ENCODE data around the gene ATP8B4. TPM values are rescaled to one million over a fixed set of nuclear protein-coding genes. Genes with fewer than 3 reads are reported as not detected.
"Not testable (repeated sequence)": the region's sequence is repeated elsewhere in the genome, so short reads cannot be mapped to it uniquely, and the experiment has no call there.

ATP8B4 gene, protein sequence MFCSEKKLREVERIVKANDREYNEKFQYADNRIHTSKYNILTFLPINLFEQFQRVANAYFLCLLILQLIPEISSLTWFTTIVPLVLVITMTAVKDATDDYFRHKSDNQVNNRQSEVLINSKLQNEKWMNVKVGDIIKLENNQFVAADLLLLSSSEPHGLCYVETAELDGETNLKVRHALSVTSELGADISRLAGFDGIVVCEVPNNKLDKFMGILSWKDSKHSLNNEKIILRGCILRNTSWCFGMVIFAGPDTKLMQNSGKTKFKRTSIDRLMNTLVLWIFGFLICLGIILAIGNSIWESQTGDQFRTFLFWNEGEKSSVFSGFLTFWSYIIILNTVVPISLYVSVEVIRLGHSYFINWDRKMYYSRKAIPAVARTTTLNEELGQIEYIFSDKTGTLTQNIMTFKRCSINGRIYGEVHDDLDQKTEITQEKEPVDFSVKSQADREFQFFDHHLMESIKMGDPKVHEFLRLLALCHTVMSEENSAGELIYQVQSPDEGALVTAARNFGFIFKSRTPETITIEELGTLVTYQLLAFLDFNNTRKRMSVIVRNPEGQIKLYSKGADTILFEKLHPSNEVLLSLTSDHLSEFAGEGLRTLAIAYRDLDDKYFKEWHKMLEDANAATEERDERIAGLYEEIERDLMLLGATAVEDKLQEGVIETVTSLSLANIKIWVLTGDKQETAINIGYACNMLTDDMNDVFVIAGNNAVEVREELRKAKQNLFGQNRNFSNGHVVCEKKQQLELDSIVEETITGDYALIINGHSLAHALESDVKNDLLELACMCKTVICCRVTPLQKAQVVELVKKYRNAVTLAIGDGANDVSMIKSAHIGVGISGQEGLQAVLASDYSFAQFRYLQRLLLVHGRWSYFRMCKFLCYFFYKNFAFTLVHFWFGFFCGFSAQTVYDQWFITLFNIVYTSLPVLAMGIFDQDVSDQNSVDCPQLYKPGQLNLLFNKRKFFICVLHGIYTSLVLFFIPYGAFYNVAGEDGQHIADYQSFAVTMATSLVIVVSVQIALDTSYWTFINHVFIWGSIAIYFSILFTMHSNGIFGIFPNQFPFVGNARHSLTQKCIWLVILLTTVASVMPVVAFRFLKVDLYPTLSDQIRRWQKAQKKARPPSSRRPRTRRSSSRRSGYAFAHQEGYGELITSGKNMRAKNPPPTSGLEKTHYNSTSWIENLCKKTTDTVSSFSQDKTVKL
- total RNA-seq (2014; rRNA removed; shearing (Covaris generic)), result 0.29 and 0.36 TPM in 2 replicates

DNA sequence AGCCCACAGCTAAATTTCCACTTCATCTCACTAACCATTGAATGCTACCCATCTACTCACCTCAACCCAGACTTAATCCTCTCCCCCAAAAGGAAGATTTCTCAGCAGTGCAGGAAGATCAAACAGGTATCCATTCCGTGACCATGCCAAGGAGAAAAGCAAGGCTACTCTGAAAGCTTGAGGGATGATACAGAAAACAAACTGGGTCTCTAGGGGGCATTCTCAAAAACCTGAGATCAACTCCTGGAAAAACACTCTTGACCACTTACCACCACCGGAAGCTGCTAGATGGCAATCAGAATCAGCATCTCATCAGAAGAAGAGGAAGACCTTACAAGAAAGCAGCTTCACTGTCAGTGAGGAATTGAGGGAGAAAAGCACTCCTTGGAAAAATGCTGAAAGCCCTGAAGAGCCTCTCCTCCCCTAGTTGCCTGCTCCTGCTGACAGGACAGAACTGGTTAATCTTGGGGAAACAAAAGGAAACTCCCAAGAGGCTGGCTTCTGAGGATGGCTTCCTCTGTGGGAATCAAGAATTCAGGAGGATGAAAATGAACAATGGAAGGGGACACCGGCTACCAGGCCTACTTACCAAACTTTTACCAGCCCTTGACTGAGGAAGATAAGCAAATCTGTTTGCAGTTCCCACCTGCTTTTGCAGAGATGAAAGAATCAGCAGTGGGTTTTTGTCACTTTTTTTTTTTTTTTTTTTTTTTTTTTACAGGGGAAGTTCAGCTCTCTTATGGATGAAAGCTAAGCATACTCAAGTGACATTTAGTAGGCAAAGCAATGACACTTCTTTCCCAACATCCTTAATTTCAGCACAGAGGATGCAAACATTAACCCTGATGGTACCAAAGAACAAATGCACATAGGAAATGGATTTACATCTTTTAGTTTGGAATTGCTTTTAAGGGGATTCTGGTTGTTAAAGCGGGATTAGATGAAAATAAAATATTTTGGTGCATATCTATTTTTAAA is at the start of gene ATP8B4:
TSS of gene ATP8B4 (minus strand) at position 171 of the 978 bp plus-strand sequence. CDS start 12,267 bp downstream, outside the sequence.
- DNase-seq (ENCODE audit: low read depth), result no peak

GRCh38 chr15:50168379-50168778 is 49.3 kb upstream of the ATP8B4 start:
- no peak for DNase-seq (ENCODE audit: low read depth)

GRCh38 chr15:50167110-50167509 is 48.1 kb upstream of the ATP8B4 start:
- no peak for DNase-seq (ENCODE audit: low read depth)

DNA sequence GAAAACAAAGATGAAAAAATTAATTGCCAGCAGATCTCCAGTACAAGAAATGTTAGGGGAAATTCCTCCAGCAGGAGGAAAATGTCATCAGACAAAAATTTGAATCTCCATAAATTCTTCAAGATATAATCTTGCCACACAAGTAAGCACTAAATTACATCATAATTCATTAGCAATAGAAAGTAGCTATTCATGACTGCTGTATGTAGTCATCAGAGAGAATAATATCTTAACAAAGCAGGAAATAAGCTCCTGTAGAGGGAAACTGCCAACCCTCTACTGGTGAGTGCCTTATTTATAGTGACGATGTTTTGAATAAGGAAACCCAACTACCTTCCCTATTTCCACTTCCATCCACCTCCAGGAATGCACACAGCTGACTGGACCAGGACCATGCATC is 47.2 kb upstream of the ATP8B4 start:
- peak; percentile 46 for DNase-seq (ENCODE audit: low read depth)

DNA sequence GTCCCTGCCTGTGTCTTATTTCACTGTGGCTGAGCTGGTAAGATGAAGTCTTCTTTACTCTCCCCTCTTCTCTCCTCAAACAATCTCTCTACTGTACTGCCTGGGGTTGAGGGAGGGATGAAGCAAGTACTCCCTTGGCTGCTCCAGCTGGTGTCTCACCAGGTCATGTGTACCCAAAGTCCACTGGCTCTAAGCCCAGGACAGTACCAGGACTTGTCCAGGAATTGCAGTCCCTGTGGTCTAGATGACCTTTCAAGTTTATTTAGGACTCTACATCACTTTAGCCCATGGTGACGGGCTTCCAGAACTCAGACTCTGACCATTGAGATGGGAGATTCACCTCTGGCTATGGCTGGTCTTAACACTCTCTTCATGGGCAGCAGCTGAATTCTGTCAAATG is 45.4 kb upstream of the ATP8B4 start:
- DNase-seq (ENCODE audit: low read depth), result peak; percentile 68

DNA sequence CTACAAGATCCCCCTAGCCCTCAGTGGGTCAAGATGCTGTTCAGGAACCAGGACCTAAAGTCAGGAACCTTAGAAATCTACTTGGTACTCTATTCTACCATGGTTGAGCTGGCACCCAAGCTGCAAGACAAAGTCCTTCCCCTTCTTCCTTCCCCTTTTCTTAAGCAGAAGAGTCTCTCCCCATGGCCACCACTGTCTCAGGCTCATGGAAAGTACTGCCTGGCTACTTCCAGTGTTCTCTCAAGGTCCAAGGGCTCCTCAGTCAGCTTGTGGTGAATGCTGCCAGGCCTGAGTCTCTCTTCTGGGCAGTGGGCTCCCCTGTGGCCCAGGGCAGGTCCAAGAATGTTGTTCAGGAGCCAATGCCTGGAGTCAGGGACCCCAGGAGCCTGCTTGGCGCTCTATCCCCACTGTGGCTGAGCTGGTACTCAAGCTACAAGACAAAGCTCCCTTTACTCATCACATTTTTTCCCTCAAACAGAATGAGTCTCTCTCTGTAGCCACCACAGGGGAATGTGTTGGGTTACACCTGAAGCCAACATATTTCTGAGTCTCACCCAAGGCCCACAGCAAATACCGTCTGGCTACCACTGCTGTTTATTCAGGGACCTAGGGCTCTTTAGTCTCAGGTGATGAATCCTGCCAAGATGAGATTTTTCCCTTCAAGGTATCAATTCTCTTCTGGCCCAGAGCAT is 44.8 kb upstream of the ATP8B4 start:
- no peak for DNase-seq (ENCODE audit: low read depth)

DNA sequence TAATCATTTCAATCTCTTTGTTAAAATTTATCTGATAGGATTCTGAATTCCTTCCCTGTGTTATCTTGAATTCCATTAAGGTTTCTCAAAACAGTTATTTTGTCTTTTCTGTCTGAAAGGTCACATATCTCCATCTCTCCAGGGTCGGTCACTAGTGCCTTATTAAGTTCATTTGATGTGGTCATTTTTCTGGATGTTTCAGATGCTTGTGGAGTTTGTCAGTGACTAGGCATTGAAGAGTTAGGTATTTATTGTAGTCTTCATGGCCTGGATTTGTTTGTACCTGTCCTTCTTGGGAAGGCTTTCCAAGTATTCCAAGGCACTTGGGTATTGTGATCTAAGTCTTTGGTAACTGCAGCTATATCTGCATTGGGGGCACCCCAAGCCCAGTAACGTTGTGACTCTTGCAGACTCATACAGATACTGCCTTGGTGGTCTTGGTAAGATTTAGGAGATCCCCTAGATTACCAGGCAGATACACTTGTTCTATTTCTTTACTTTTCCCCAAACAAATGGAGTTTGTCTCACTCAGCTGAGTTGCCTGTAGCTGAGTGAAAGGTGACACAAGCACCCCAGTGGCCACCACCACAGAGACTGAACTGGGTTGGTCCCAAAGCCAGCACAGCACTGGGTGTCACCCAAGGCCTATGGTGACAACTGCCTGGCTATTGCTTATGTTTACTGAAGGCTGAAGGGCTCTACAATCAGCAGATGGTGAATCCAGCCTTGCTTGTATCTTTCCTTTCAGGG is 44.1 kb upstream of the ATP8B4 start:
- peak; percentile 79 for DNase-seq (ENCODE audit: low read depth)

- DNase-seq (ENCODE audit: low read depth), result not testable (repeated sequence)
These were observed 39.2 kb upstream of the ATP8B4 start for GRCh38 chr15:50158236-50158635.

- DNase-seq (ENCODE audit: low read depth), result no peak
These were observed 32.4 kb upstream of the ATP8B4 start for GRCh38 chr15:50151476-50151875.

DNA sequence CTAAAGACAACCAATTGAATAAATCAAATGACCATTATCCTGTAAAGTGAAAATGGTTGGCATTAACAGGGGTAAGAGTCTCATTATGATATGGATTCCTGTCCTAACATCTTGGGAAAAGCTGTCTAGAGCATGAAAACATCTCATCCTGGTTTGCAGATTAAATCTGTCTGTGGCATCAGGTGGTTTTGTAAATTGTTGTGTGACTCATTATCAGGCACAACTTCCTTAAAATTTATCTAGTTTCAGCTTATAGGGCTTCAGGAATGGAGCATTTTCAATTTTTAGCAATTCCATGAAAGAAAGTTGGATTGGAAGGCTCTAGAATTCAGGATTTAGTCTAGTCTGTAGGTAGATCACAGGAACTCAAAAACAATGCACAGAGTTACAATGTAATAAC is 31.8 kb upstream of the ATP8B4 start:
- DNase-seq (ENCODE audit: low read depth), result no peak

- no peak for DNase-seq (ENCODE audit: low read depth)
These were observed 31.3 kb upstream of the ATP8B4 start for GRCh38 chr15:50150349-50150748.

- no peak for DNase-seq (ENCODE audit: low read depth)
These were observed 30.1 kb upstream of the ATP8B4 start for GRCh38 chr15:50149090-50149489.

DNA sequence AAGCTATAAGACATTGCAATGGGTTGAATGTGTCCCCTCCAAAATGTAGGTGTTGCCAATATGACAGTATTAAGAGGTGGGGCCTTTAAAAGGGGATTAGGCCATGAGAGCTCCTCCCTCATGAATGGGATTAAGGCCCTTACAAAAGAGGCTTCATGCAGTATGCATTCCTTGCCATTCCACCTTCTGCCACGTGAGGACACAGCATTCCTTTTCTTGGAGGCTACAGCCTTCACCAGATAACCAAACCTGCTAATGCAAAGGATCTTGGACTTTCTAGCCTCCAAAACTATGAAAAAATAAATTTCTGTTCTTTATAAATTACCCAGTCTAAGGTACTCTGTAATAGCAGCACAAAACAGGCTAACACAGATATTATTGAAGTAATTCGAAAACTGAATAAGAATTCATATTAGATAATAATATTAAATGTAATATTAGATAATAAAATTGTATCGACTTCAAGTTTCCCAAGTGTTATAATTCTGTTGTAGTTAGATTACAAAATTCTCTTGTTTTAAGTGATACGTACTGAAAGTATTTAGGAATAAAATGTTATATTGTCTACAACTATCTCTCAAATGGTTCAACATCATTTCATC is 29.4 kb upstream of the ATP8B4 start:
- peak; percentile 76 for DNase-seq (ENCODE audit: low read depth)

DNA sequence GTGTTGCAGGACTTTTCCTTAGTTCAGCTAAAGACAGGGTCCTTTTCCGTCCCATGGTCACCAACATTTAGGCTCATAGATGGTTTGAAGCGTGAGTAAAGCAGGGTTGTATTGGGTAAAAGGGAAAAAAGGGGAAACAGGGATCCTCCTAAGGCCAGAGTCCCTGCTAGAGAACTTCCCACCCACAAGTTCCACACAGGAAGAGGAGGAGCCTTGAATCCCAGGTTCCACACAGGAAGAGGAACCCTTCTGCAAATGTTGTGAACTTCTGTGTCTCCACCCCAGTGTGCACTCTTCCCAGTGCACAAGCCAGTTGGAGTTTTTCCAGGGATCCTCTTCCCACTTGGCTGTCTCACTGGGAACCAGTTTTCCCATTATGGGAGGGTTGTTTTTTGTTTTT is 27.6 kb upstream of the ATP8B4 start:
- DNase-seq (ENCODE audit: low read depth), result no peak

GRCh38 chr15:50145451-50145872 is 26.4 kb upstream of the ATP8B4 start:
- peak; percentile 82 for DNase-seq (ENCODE audit: low read depth)

DNA sequence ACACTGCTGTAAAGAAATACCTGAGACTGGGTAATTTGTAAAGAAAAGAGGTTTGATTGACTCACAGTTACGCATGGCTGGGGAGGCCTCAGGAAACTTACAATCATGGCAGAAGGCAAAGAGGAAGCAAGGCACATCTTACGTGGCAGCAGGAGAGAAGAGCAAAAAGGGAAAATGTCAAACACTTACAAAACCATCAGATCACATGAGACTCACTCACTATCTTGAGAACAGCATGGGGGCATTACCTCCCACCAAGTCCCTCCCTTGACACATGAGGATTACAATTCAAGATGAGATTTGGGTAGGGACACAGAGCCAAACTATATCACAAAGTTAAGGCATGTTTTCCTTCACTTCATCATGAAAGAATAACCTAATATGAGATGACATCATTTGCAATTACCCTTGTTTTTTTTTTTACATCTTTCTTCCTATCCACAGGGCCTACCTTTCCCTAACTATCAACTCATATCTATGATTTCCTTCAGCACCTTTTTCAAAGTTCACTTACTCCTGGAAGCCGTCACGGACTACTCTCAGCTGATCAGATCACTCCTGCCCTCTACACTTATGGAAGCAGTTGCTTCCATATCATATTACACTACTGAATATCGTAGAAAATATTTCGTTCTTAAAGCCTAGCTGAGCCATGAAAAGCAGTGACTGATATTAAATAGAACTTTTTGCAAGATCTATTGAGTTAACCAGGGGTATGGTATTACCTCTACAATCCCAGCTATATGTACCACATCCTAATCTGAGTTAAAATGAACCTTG is 25.5 kb upstream of the ATP8B4 start:
- DNase-seq (ENCODE audit: low read depth), result no peak

DNA sequence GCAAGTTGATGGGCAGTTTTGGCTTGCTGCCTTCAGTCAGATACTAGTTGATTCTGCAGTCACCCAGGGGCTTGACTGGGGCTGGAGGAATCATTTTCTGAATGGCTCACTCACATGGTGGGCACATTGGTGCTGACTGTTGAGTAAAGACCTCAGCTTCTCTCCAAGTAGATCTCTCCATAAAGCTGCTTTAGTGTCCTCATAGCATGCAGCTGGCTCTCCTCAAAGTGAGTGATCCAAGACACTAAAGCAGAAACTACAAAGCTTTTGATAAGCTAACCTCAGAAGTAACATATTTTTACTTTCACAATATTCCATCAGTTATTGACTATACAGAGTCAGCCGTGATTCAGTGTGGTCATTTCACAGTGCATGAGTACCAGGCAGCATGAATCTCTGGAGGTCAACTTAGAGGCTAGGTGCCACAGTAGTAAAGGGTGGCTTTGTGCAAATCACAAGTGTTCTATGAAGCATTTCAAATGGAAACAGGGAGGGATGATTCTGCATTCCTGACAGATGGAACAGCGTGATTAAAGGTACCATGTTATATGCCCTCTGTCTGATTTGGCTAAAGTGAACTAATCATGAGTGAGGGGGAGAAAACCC is 24.3 kb upstream of the ATP8B4 start:
- DNase-seq (ENCODE audit: low read depth), result no peak

DNA sequence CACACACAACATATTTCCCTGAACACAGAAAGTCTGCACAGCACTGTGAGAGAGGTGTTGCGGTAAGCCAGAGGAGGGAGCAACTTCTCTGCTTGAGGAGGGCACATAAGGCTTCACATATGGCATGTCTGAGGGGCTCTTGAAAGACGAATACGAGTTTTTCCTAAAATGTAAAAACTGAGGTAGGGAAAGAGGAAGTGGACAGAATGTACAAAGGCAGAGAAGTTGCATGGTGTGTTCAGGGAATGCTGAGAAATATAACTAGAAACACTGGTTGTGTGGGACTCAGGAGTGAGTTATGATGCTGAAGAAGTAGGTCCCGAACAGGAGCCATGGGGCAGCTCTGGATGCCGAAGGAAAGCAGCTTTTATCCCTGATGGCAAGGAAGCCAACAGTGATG is 22.8 kb upstream of the ATP8B4 start:
- no peak for DNase-seq (ENCODE audit: low read depth)
